Vagina (tissue), 2 donors: ENCODE data around the gene AKAP7. TPM values are rescaled to one million over a fixed set of nuclear protein-coding genes. Genes with fewer than 3 reads are reported as not detected.
"Not testable (repeated sequence)": the region's sequence is repeated elsewhere in the genome, so short reads cannot be mapped to it uniquely, and the experiment has no call there.

Experiments
- DNase-seq, 2 donors: peaks; one replicate each; pipeline ENCODE4 v3.0.0-alpha.2; 2017; ENCODE audit errors: extremely low spot score in 2 of 2
- H3K27ac ChIP-seq: fragments of 200-600 bp; sonication (generic); one replicate; pipeline ENCODE4 v1.5.1; 2019
- H3K27me3 ChIP-seq: fragments of 200-600 bp; sonication (generic); one replicate; pipeline ENCODE4 v1.5.1; 2019
- H3K36me3 ChIP-seq, 2 donors: fragments of 200-600 bp; sonication (generic); one replicate each; pipeline ENCODE4 v1.5.1; 2017 to 2019
- H3K4me1 ChIP-seq: fragments of 200-600 bp; sonication (generic); one replicate; pipeline ENCODE4 v1.5.1; 2019
- H3K4me3 ChIP-seq, 2 donors: fragments of 200-600 bp; sonication (generic); 1 replicate in 1 of 2; 2 replicates in 1 of 2; pipeline ENCODE4 v1.5.1; 2016 to 2019
- H3K9me3 ChIP-seq: fragments of 200-600 bp; sonication (generic); one replicate; pipeline ENCODE4 v1.5.1; 2019
- POLR2A ChIP-seq, 2 donors: fragments of 450-650 bp; IDR thresholded peaks; one replicate each; pipeline ENCODE4 v1.6.1; 2017; ENCODE audit warnings: antibody characterized with exemption in 2 of 2, mild to moderate bottlenecking in 2 of 2, moderate library complexity in 2 of 2
- POLR2AphosphoS5 ChIP-seq, 2 donors: sonication (generic); formaldehyde crosslinking; IDR thresholded peaks; one replicate each; pipeline ENCODE4 v1.9.0; 2017; ENCODE audit warnings: antibody characterized with exemption in 2 of 2, mild to moderate bottlenecking in 2 of 2, low read depth in 1 of 2; ENCODE audit not compliant: insufficient read depth in 1 of 2
- intact Hi-C: fragments of 100-400 bp; cut with DNase I; formaldehyde crosslinking; loops from one replicate; pipeline ENCODE4 v1.15.1; 2023
- total RNA-seq: library from RNA; depleted of rRNA; stranded (reverse); fragments of >200 nt; gene quantifications from one replicate; pipeline ENCODE4 v1.2.3, GENCODE V29; 2016
- TF ChIP-seq, protein P1 (sequence below), 3 experiments: fragments of 450-650 bp in 2 of 3; fragments of 200-600 bp in 1 of 3; sonication (generic) in 1 of 3; IDR thresholded peaks; one replicate each; pipeline ENCODE4 v1.5.1; 2017 to 2019; ENCODE audit warnings: antibody characterized with exemption in 3 of 3, mild to moderate bottlenecking in 2 of 3, moderate library complexity in 2 of 3

Gene AKAP7
- total RNA-seq, result 6.4 TPM

- Histone ChIP-seq H3K27me3 (no peaks in the 10 kb centered on the region), H3K4me3 (peak within 1 kb of the TSS; percentile 77 to 86), H3K4me1 (peaks cover 11% of the 10 kb centered on the region), H3K9me3 (no peaks in the 10 kb centered on the region), H3K27ac (peak within 1 kb of the TSS; percentile 94), H3K36me3 (no peaks in the 10 kb centered on the region)
- no peak for DNase-seq
- TF ChIP-seq POLR2A (IDR thresholded peaks at IDR 0.05) (no peak), POLR2AphosphoS5 (IDR thresholded peaks at IDR 0.05; ENCODE audit: insufficient read depth in 1 of 2, low read depth in 1 of 2) (peak in 1 of 2 donors; percentile 65)
- TF ChIP-seq, protein P1, sequence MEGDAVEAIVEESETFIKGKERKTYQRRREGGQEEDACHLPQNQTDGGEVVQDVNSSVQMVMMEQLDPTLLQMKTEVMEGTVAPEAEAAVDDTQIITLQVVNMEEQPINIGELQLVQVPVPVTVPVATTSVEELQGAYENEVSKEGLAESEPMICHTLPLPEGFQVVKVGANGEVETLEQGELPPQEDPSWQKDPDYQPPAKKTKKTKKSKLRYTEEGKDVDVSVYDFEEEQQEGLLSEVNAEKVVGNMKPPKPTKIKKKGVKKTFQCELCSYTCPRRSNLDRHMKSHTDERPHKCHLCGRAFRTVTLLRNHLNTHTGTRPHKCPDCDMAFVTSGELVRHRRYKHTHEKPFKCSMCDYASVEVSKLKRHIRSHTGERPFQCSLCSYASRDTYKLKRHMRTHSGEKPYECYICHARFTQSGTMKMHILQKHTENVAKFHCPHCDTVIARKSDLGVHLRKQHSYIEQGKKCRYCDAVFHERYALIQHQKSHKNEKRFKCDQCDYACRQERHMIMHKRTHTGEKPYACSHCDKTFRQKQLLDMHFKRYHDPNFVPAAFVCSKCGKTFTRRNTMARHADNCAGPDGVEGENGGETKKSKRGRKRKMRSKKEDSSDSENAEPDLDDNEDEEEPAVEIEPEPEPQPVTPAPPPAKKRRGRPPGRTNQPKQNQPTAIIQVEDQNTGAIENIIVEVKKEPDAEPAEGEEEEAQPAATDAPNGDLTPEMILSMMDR (IDR thresholded peaks at IDR 0.05), result no peak
- intact Hi-C loops, result no loop called here
Observed at GRCh38 chr6:131135244-131136020, at the start of gene AKAP7. TSS of gene AKAP7 (plus strand) at chr6:131135467. CDS start at chr6:131135764, 297 bp downstream.

DNA sequence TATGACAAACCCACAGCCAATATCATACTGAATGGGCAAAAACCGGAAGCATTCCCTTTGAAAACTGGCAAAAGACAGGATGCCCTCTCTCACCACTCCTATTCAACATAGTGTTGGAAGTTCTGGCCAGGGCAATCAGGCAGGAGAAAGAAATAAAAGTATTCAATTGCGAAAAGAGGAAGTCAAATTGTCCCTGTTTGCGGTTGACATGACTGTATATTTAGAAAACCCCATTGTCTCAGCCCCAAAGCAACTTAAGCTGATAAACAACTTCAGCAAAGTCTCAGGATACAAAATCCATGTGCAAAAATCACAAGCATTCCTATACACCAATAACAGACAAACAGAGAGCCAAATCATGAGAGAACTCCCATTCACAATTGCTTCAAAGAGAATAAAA lies 44.9 kb upstream of the AKAP7 start:
- H3K4me3 ChIP-seq, intact Hi-C loops, H3K36me3 ChIP-seq, H3K4me1 ChIP-seq, H3K27me3 ChIP-seq, DNase-seq, H3K9me3 ChIP-seq, H3K27ac ChIP-seq: not testable (repeated sequence)

DNA sequence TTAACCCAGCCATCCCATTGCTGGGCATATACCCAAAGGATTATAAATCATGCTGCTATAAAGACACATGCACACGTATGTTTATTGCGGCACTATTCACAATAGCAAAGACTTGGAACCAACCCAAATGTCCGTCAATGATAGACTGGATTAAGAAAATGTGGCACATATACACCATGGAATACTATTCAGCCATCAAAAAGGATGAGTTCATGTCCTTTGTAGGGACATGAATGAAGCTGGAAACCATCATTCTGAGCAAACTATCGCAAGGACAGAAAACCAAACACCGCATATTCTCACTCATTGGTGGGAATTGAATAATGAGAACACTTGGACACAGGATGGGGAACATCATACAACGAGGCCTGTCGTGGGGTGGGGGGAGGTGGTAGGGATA lies 43.3 kb upstream of the AKAP7 start:
- H3K27ac ChIP-seq, H3K4me1 ChIP-seq, H3K27me3 ChIP-seq, DNase-seq, H3K4me3 ChIP-seq, H3K9me3 ChIP-seq, H3K36me3 ChIP-seq, intact Hi-C loops: not testable (repeated sequence)

GRCh38 chr6:131093334-131093733 lies 41.9 kb upstream of the AKAP7 start:
- Histone ChIP-seq H3K36me3 (no peaks in the 10 kb centered on the region), H3K4me3 (no peak overlapping the region), H3K9me3 (no peaks in the 10 kb centered on the region), H3K4me1 (no peaks in the 10 kb centered on the region), H3K27me3 (no peaks in the 10 kb centered on the region), H3K27ac (no peak overlapping the region)
- TF ChIP-seq POLR2A (IDR thresholded peaks at IDR 0.05) (no peak), POLR2AphosphoS5 (IDR thresholded peaks at IDR 0.05; ENCODE audit: insufficient read depth in 1 of 2, low read depth in 1 of 2) (no peak)
- TF ChIP-seq, protein P1 (IDR thresholded peaks at IDR 0.05), result no peak
- no peak for DNase-seq
- intact Hi-C loops, result no loop called here

- no peak for TF ChIP-seq POLR2A (IDR thresholded peaks at IDR 0.05)
- TF ChIP-seq POLR2AphosphoS5 (IDR thresholded peaks at IDR 0.05; ENCODE audit: insufficient read depth in 1 of 2, low read depth in 1 of 2), result no peak
- no peaks in the 10 kb centered on the region for H3K9me3 ChIP-seq
- H3K36me3 ChIP-seq, result no peaks in the 10 kb centered on the region
- no peak for DNase-seq
- no peak overlapping the region for H3K4me3 ChIP-seq
- H3K27ac ChIP-seq, result no peak overlapping the region
- no peaks in the 10 kb centered on the region for H3K27me3 ChIP-seq
- no peaks in the 10 kb centered on the region for H3K4me1 ChIP-seq
- intact Hi-C loops, result no loop called here
Observed at GRCh38 chr6:131096786-131097185, 38.5 kb upstream of the AKAP7 start.

- no peaks in the 10 kb centered on the region for H3K27me3 ChIP-seq
- intact Hi-C loops, result no loop called here
Observed at GRCh38 chr6:131101911-131102680, 33.2 kb upstream of the AKAP7 start.

More at GRCh38 chr6:131101911-131102680, 33.2 kb upstream of the AKAP7 start:
- TF ChIP-seq POLR2AphosphoS5 (IDR thresholded peaks at IDR 0.05; ENCODE audit: insufficient read depth in 1 of 2, low read depth in 1 of 2) (no peak), POLR2A (IDR thresholded peaks at IDR 0.05) (no peak)
- TF ChIP-seq, protein P1 (IDR thresholded peaks at IDR 0.05), result no peak
- Histone ChIP-seq H3K4me3 (no peak overlapping the region), H3K27ac (no peak overlapping the region), H3K4me1 (no peaks in the 10 kb centered on the region), H3K36me3 (no peaks in the 10 kb centered on the region), H3K9me3 (no peaks in the 10 kb centered on the region)
- no peak for DNase-seq
